ENCODE data around the gene NTNG1. TPM values are rescaled to one million over a fixed set of nuclear protein-coding genes. Genes with fewer than 3 reads are reported as not detected.
A peak's percentile ranks its signal among the peaks of the same experiment; 100 is the strongest.

Gene NTNG1
- total and polyA plus RNA-seq, 2 of the 13 experiments (the other 11 are each of a cell fraction or from before 2014, with no cell fraction given): not detected

DNA sequence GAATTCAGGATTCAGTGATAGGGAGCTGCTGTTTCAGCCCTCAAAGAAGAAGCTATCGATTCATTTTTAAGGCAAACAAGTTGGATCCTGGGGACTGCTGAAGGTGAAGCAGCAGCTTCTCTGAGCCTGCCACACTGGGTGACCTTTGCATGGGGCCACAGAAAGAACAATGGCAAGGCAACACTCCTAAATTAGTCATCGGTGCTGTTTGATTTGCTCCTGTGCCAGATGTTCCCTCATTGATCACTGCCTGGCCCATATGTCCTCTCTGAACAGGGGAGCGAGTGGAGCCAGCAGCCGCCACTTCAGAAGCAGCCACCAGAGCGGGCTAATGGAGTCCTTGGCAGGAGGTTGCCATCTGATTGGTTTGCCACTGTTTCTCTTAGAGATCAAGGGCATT lies 391.5 kb downstream of the NTNG1 start (continued):
- TF ChIP-seq TAF1 (CRISPR knock-in tag; IDR thresholded peaks at IDR 0.05): no peak
- TF ChIP-seq FIP1L1 (IDR thresholded peaks at IDR 0.05; ENCODE audit: borderline replicate concordance, insufficient read depth, low read depth, low read length): no peak
- no peak for TF ChIP-seq ZFP41 (CRISPR knock-in tag; IDR thresholded peaks at IDR 0.05; ENCODE audit: borderline replicate concordance)
- no peak for TF ChIP-seq HOXA7 (CRISPR knock-in tag; IDR thresholded peaks at IDR 0.05)
- no peak for TF ChIP-seq ZNF670 (CRISPR knock-in tag; IDR thresholded peaks at IDR 0.05; ENCODE audit: borderline replicate concordance)
- no peak for TF ChIP-seq MED8 (CRISPR knock-in tag; IDR thresholded peaks at IDR 0.05; ENCODE audit: insufficient replicate concordance)
- TF ChIP-seq XRCC5 (optimal IDR thresholded peaks at IDR 0.05; ENCODE audit: low read length): peak; percentile 44
- no peak for TF ChIP-seq RBM22 (optimal IDR thresholded peaks at IDR 0.05; ENCODE audit: low read length)
- TF ChIP-seq POGZ (CRISPR knock-in tag; IDR thresholded peaks at IDR 0.05): peak; percentile 59; the same call in 1 of the 2 replicates
- no peak for TF ChIP-seq ZFP36 (IDR thresholded peaks at IDR 0.05; ENCODE audit: borderline replicate concordance, low read depth, low read length, partially characterized antibody)
- peak; percentile 79 for TF ChIP-seq NR2F6 (IDR thresholded peaks at IDR 0.05)
- TF ChIP-seq NR2F6 (CRISPR knock-in tag; IDR thresholded peaks at IDR 0.05): peak; percentile 66
- no peak for TF ChIP-seq SP1 (IDR thresholded peaks at IDR 0.05)
- TF ChIP-seq SP1 (CRISPR knock-in tag; IDR thresholded peaks at IDR 0.05): no peak
- no peak for TF ChIP-seq ELF1 (CRISPR knock-in tag; IDR thresholded peaks at IDR 0.05)
- no peak for TF ChIP-seq FOXP1 (IDR thresholded peaks at IDR 0.05)
- TF ChIP-seq FOXP1 (CRISPR knock-in tag; IDR thresholded peaks at IDR 0.05): peak; percentile 45; the same call in 1 of the 2 replicates
- TF ChIP-seq, protein P1, sequence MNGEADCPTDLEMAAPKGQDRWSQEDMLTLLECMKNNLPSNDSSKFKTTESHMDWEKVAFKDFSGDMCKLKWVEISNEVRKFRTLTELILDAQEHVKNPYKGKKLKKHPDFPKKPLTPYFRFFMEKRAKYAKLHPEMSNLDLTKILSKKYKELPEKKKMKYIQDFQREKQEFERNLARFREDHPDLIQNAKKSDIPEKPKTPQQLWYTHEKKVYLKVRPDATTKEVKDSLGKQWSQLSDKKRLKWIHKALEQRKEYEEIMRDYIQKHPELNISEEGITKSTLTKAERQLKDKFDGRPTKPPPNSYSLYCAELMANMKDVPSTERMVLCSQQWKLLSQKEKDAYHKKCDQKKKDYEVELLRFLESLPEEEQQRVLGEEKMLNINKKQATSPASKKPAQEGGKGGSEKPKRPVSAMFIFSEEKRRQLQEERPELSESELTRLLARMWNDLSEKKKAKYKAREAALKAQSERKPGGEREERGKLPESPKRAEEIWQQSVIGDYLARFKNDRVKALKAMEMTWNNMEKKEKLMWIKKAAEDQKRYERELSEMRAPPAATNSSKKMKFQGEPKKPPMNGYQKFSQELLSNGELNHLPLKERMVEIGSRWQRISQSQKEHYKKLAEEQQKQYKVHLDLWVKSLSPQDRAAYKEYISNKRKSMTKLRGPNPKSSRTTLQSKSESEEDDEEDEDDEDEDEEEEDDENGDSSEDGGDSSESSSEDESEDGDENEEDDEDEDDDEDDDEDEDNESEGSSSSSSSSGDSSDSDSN (CRISPR knock-in tag; IDR thresholded peaks at IDR 0.05): no peak
- TF ChIP-seq ZNF557 (CRISPR knock-in tag; IDR thresholded peaks at IDR 0.05): no peak
- TF ChIP-seq ZNF136 (CRISPR knock-in tag; IDR thresholded peaks at IDR 0.05; ENCODE audit: low read depth): no peak
- no peak for TF ChIP-seq CREB3 (CRISPR knock-in tag; IDR thresholded peaks at IDR 0.05)
- peak; percentile 25 for TF ChIP-seq BHLHE40 (IDR thresholded peaks at IDR 0.05; ENCODE audit: low read length)
- TF ChIP-seq EEA1 (CRISPR knock-in tag; IDR thresholded peaks at IDR 0.05; ENCODE audit: borderline replicate concordance): no peak
- TF ChIP-seq AGO2 (optimal IDR thresholded peaks at IDR 0.05; ENCODE audit: low read depth, low read length): no peak
- no peak for TF ChIP-seq KDM5B (CRISPR knock-in tag; IDR thresholded peaks at IDR 0.05; ENCODE audit: borderline replicate concordance)
- TF ChIP-seq, protein P2, sequence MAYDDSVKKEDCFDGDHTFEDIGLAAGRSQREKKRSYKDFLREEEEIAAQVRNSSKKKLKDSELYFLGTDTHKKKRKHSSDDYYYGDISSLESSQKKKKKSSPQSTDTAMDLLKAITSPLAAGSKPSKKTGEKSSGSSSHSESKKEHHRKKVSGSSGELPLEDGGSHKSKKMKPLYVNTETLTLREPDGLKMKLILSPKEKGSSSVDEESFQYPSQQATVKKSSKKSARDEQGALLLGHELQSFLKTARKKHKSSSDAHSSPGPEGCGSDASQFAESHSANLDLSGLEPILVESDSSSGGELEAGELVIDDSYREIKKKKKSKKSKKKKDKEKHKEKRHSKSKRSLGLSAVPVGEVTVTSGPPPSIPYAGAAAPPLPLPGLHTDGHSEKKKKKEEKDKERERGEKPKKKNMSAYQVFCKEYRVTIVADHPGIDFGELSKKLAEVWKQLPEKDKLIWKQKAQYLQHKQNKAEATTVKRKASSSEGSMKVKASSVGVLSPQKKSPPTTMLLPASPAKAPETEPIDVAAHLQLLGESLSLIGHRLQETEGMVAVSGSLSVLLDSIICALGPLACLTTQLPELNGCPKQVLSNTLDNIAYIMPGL (CRISPR knock-in tag; IDR thresholded peaks at IDR 0.05; ENCODE audit: borderline replicate concordance in 1 of 2, low read depth in 1 of 2): no peak
